Liver (tissue), 9 donors: ENCODE results near the gene CST7. TPM values are rescaled to one million over a fixed set of nuclear protein-coding genes. Genes with fewer than 3 reads are reported as not detected.

ENCODE experiments used
- DNase-seq: peaks from one replicate; pipeline ENCODE4 v3.0.0-alpha.2; 2017; ENCODE audit warnings: low spot score
- H3K27ac ChIP-seq, 2 donors: one replicate each; pipeline ENCODE4 v1.7.0; 2013; ENCODE audit warnings: inconsistent platforms in 2 of 2, low read length in 2 of 2, control low read depth in 1 of 2, low read depth in 1 of 2, mild to moderate bottlenecking in 1 of 2
- H3K27me3 ChIP-seq, 4 donors: one replicate each; pipeline versions ENCODE4 v1.6.1 to v1.7.0; 2013; ENCODE audit warnings: low read length in 3 of 4, inconsistent platforms in 1 of 4, mild to moderate bottlenecking in 1 of 4, moderate library complexity in 1 of 4; ENCODE audit not compliant: control insufficient read depth in 4 of 4, insufficient read depth in 4 of 4
- H3K36me3 ChIP-seq, 4 donors: one replicate each; pipeline versions ENCODE4 v1.6.1 to v1.7.0; 2013; ENCODE audit warnings: low read length in 3 of 4, mild to moderate bottlenecking in 3 of 4, low read depth in 1 of 4, moderate library complexity in 1 of 4; ENCODE audit not compliant: control insufficient read depth in 4 of 4, insufficient read depth in 3 of 4
- H3K4me1 ChIP-seq, 4 donors: one replicate each; pipeline versions ENCODE4 v1.6.1 to v1.7.0; 2013; ENCODE audit warnings: low read length in 3 of 4, mild to moderate bottlenecking in 3 of 4, moderate library complexity in 1 of 4; ENCODE audit not compliant: control insufficient read depth in 4 of 4, insufficient read depth in 4 of 4
- H3K4me3 ChIP-seq, 3 donors: one replicate each; pipeline versions ENCODE4 v1.6.1 to v1.7.0; 2013; ENCODE audit warnings: low read length in 3 of 3, control low read depth in 1 of 3, low read depth in 1 of 3, mild to moderate bottlenecking in 1 of 3
- H3K9ac ChIP-seq, 2 donors: one replicate each; pipeline ENCODE4 v1.7.0; 2013; ENCODE audit warnings: low read length in 2 of 2, mild to moderate bottlenecking in 2 of 2, moderate library complexity in 2 of 2, control low read depth in 1 of 2, low read depth in 1 of 2
- H3K9me3 ChIP-seq, 4 donors: one replicate each; pipeline versions ENCODE4 v1.6.1 to v1.7.0; 2013; ENCODE audit warnings: low read length in 3 of 4; ENCODE audit not compliant: control insufficient read depth in 4 of 4
- EGR1 ChIP-seq, 2 donors: IDR thresholded peaks; 2 replicates each; pipeline ENCODE4 v1.6.1; 2016 to 2018; ENCODE audit warnings: antibody characterized with exemption in 2 of 2, low read depth in 2 of 2
- FOXA1 ChIP-seq: IDR thresholded peaks from 2 replicates; pipeline ENCODE4 v1.6.1; 2016; ENCODE audit warnings: antibody characterized with exemption
- FOXA2 ChIP-seq: IDR thresholded peaks from 2 replicates; pipeline ENCODE4 v1.6.1; 2016; ENCODE audit warnings: antibody characterized with exemption
- GABPA ChIP-seq, 2 donors: IDR thresholded peaks in 1 of 2; conservative IDR thresholded peaks in 1 of 2; 2 replicates each; pipeline ENCODE4 v1.6.1; 2016; ENCODE audit warnings: antibody characterized with exemption in 2 of 2, mild to moderate bottlenecking in 1 of 2, moderate library complexity in 1 of 2
- HNF4A ChIP-seq, 2 donors: conservative IDR thresholded peaks; 2 replicates each; pipeline ENCODE4 v1.6.1; 2016; ENCODE audit warnings: antibody characterized with exemption in 2 of 2, mild to moderate bottlenecking in 2 of 2
- HNF4G ChIP-seq: IDR thresholded peaks from 2 replicates; pipeline ENCODE4 v1.6.1; 2016; ENCODE audit warnings: antibody characterized with exemption
- JUND ChIP-seq, 2 donors: IDR thresholded peaks; 2 replicates each; pipeline ENCODE4 v1.6.1; 2016; ENCODE audit warnings: antibody characterized with exemption in 2 of 2
- NR2F2 ChIP-seq: IDR thresholded peaks from 2 replicates; pipeline ENCODE4 v1.6.1; 2016; ENCODE audit warnings: antibody characterized with exemption
- RAD21 ChIP-seq, 2 donors: IDR thresholded peaks; 2 replicates each; pipeline ENCODE4 v1.6.1; 2016; ENCODE audit warnings: antibody characterized with exemption in 2 of 2, mild to moderate bottlenecking in 2 of 2
- RXRA ChIP-seq, 2 donors: IDR thresholded peaks; 2 replicates each; pipeline ENCODE4 v1.6.1; 2017 to 2018; ENCODE audit warnings: antibody characterized with exemption in 2 of 2, mild to moderate bottlenecking in 1 of 2
- SP1 ChIP-seq: IDR thresholded peaks from 2 replicates; pipeline ENCODE4 v1.6.1; 2018; ENCODE audit warnings: antibody characterized with exemption, mild to moderate bottlenecking
- TAF1 ChIP-seq: conservative IDR thresholded peaks from 2 replicates; pipeline ENCODE4 v1.6.1; 2016; ENCODE audit warnings: antibody characterized with exemption, mild to moderate bottlenecking
- YY1 ChIP-seq: IDR thresholded peaks from 2 replicates; pipeline ENCODE4 v1.6.1; 2016; ENCODE audit warnings: antibody characterized with exemption, mild to moderate bottlenecking
- WGBS: extraction: QIAGEN DNeasy Blood & Tissue Kit; methylation state at CpG from one replicate; pipeline ENCODE4 v1.1.7; 2013; 5-methylcytosine and 5-hydroxymethylcytosine counted together
- polyA plus RNA-seq, 2 donors: library from polyadenylated mRNA; stranded (reverse) in 1 of 2; unstranded in 1 of 2; fragments of 200-250 nt in 1 of 2; fragments of >200 nt in 1 of 2; fragmentation: Nextera tagmentation in 1 of 2; extraction: Ambion mirVana in 1 of 2; gene quantifications; one replicate each; pipeline versions ENCODE4 v1.2.1 to v1.2.3, GENCODE V29; 2013 to 2015
- total RNA-seq, 2 donors: library from RNA; depleted of rRNA; stranded (reverse); fragments of >200 nt; gene quantifications; one replicate each; pipeline ENCODE4 v1.2.3, GENCODE V29; 2014
- TF ChIP-seq, protein P1 (sequence below): IDR thresholded peaks from 2 replicates; pipeline ENCODE4 v1.6.1; 2016; ENCODE audit warnings: antibody characterized with exemption
- TF ChIP-seq, protein P2 (sequence below): IDR thresholded peaks from 2 replicates; pipeline ENCODE4 v1.6.1; 2016; ENCODE audit warnings: antibody characterized with exemption
- TF ChIP-seq, protein P3 (sequence below): fragments of 150-350 bp; IDR thresholded peaks from 2 replicates; pipeline ENCODE4 v1.5.1; 2017; ENCODE audit warnings: improper control_type of control experiment, low read depth, low read length; ENCODE audit not compliant: missing input control
- TF ChIP-seq, protein P4 (sequence below): IDR thresholded peaks from 2 replicates; pipeline ENCODE4 v1.6.1; 2016; ENCODE audit warnings: antibody characterized with exemption
- donor health status: healthy.
- donor health status: healthy.
- donor health status: healthy.
- donor health status: healthy.
- donor health status: healthy.

The CST7 gene
- total and polyA plus RNA-seq, 4 donors = 1.5 to 15.1 (median 2.7) TPM

DNA sequence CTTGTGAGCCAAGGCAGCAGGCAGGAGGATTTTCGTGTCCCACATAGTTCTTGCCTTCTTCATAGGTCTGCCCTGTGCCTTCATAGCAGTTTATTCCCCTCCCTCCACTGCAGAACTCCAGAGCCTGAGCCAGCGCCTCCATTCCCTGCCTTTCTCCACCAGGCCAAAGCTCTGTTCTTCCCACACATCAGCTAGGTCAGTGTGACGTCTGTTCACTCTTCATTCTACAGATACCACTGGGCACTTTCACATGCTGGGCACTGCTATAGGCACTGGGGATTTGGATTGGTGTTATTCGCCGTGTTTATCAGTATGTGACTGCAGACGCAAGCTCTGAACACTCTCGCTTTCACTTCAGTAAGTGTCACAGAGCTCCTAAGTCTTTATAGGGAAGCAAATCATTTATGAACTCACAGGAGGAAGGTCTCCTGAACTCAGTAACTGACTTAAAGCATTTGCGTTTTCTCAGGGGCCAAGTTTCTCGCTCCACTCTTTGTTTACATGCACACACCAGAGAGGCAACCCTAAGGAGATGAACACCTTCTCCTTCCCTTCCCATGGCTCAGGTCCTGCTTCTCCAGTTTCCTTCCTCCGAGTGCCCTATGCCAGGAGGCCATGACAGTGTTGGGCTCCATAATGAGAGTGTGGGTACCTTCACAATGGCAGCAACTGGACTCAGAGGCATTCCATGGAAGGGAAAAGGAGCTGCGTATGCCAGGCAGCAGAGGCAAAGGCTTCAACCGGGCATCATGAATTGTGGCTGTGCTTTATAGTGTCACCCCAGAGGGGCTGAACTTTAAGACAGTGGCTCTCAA is 49.8 kb downstream of the CST7 start:
- no peak for TF ChIP-seq GABPA (IDR thresholded peaks at IDR 0.05 in 1 of 2, conservative IDR thresholded peaks at IDR 0.05 in 1 of 2)
- TF ChIP-seq, protein P1, sequence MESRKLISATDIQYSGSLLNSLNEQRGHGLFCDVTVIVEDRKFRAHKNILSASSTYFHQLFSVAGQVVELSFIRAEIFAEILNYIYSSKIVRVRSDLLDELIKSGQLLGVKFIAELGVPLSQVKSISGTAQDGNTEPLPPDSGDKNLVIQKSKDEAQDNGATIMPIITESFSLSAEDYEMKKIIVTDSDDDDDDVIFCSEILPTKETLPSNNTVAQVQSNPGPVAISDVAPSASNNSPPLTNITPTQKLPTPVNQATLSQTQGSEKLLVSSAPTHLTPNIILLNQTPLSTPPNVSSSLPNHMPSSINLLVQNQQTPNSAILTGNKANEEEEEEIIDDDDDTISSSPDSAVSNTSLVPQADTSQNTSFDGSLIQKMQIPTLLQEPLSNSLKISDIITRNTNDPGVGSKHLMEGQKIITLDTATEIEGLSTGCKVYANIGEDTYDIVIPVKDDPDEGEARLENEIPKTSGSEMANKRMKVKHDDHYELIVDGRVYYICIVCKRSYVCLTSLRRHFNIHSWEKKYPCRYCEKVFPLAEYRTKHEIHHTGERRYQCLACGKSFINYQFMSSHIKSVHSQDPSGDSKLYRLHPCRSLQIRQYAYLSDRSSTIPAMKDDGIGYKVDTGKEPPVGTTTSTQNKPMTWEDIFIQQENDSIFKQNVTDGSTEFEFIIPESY = no peak
- TF ChIP-seq HNF4G = no peak
- TF ChIP-seq, protein P2, sequence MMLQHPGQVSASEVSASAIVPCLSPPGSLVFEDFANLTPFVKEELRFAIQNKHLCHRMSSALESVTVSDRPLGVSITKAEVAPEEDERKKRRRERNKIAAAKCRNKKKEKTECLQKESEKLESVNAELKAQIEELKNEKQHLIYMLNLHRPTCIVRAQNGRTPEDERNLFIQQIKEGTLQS = no peak
- TF ChIP-seq SP1 = no peak
- TF ChIP-seq, protein P3, sequence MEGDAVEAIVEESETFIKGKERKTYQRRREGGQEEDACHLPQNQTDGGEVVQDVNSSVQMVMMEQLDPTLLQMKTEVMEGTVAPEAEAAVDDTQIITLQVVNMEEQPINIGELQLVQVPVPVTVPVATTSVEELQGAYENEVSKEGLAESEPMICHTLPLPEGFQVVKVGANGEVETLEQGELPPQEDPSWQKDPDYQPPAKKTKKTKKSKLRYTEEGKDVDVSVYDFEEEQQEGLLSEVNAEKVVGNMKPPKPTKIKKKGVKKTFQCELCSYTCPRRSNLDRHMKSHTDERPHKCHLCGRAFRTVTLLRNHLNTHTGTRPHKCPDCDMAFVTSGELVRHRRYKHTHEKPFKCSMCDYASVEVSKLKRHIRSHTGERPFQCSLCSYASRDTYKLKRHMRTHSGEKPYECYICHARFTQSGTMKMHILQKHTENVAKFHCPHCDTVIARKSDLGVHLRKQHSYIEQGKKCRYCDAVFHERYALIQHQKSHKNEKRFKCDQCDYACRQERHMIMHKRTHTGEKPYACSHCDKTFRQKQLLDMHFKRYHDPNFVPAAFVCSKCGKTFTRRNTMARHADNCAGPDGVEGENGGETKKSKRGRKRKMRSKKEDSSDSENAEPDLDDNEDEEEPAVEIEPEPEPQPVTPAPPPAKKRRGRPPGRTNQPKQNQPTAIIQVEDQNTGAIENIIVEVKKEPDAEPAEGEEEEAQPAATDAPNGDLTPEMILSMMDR = no peak
- TF ChIP-seq RXRA (IDR thresholded peaks at IDR 0.05) = no peak
- TF ChIP-seq, protein P4, sequence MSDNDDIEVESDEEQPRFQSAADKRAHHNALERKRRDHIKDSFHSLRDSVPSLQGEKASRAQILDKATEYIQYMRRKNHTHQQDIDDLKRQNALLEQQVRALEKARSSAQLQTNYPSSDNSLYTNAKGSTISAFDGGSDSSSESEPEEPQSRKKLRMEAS = no peak
- WGBS = 86% methylated on average over 12 of the region's 12 CpGs
- DNase-seq = no peak
- no peaks in the 10 kb centered on the region for H3K9me3 ChIP-seq
- no peaks in the 10 kb centered on the region for H3K36me3 ChIP-seq
- H3K9ac ChIP-seq = no peak overlapping the region
- no peaks in the 10 kb centered on the region for H3K27me3 ChIP-seq
- no peak overlapping the region for H3K27ac ChIP-seq
- H3K4me1 ChIP-seq = peaks cover 0 to 14% (median 9%) of the 10 kb centered on the region in 4 donors
- no peak overlapping the region for H3K4me3 ChIP-seq

DNA sequence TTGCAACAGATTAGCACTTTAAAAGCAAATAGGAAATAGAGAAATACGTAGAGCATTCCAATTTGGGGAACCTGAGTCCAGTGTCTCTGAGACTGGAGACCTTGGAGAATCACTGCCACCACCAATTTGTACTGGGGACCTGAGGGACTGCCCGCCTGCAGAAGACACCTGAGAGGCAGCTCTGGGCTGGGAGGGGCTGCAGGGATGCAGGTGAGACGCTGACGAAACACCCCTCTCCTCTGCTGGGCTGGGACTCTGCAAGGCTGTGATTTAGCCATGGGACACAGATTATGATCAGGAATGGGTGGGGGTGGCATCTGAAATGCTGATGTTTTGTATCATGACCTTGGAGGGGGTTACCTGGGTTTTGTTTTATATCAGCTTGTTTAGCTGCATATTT is 50.5 kb downstream of the CST7 start:
- no peak overlapping the region for H3K27ac ChIP-seq
- no peak overlapping the region for H3K9ac ChIP-seq
- no peak for DNase-seq
- no peaks in the 10 kb centered on the region for H3K27me3 ChIP-seq
- no peak overlapping the region for H3K4me3 ChIP-seq
- H3K9me3 ChIP-seq = no peaks in the 10 kb centered on the region
- WGBS = 92% methylated on average over 4 of the region's 4 CpGs
- TF ChIP-seq FOXA1 (no peak), YY1 (no peak), TAF1 (no peak), SP1 (no peak), RXRA (IDR thresholded peaks at IDR 0.05) (no peak), HNF4A (conservative IDR thresholded peaks at IDR 0.05) (no peak), NR2F2 (no peak), FOXA2 (no peak), RAD21 (IDR thresholded peaks at IDR 0.05) (no peak), HNF4G (no peak), GABPA (IDR thresholded peaks at IDR 0.05 in 1 of 2, conservative IDR thresholded peaks at IDR 0.05 in 1 of 2) (no peak), EGR1 (IDR thresholded peaks at IDR 0.05; ENCODE audit: low read depth in 2 of 2) (no peak), JUND (IDR thresholded peaks at IDR 0.05) (no peak)
- TF ChIP-seq, protein P4 = no peak
- TF ChIP-seq, protein P1 = no peak
- TF ChIP-seq, protein P3 = no peak
- H3K4me1 ChIP-seq = peaks cover 0 to 8% (median 6%) of the 10 kb centered on the region in 4 donors
- H3K36me3 ChIP-seq = no peaks in the 10 kb centered on the region
